PFSK-1 (cell line): Measurements from ENCODE around the gene TEAD3.

Source experiments
- POLR2AphosphoS5 ChIP-seq: IDR thresholded peaks from 2 replicates; pipeline ENCODE4 v1.6.1; 2012; ENCODE audit warnings: low read depth, mild to moderate bottlenecking, control low read depth, low read length, moderate library complexity
- SIN3A ChIP-seq: IDR thresholded peaks from 2 replicates; pipeline ENCODE4 v1.6.1; 2012; ENCODE audit warnings: mild to moderate bottlenecking, low read length, moderate library complexity, borderline replicate concordance; ENCODE audit not compliant: insufficient read depth
- TAF1 ChIP-seq: IDR thresholded peaks from 2 replicates; pipeline ENCODE4 v1.6.1; 2012; ENCODE audit warnings: low read length, control low read depth, borderline replicate concordance; ENCODE audit not compliant: insufficient read depth
- TF ChIP-seq, protein P1 (sequence below), 2 experiments: IDR thresholded peaks; 2 replicates each; pipeline versions ENCODE4 v1.6.1 to v1.8.0; 2011 to 2012; ENCODE audit warnings: low read depth in 2 of 2, low read length in 2 of 2, control low read depth in 1 of 2, inconsistent platforms in 1 of 2, mild to moderate bottlenecking in 1 of 2, moderate library complexity in 1 of 2; ENCODE audit not compliant: insufficient read depth in 1 of 2

DNA sequence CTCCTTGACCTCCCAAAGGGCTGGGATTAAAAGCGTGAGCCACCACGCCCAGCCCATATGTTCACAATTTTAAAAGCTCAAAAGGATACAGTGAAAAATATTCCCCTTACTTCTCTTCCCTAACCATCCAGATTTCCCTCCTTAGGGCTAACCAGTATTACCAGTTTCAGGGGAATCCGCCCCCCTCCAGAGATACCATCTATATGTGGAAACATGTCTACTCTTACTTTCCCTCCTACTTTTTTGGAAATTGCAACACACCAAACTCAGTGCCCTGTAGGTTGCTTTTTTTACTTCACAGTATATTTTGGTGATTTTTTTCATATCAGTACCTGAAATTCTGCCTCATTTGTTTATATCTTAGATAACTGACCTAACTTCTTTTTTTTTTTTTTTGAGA is 35.6 kb downstream of the TEAD3 start:
- no peak for TF ChIP-seq POLR2AphosphoS5
- no peak for TF ChIP-seq TAF1
- TF ChIP-seq, protein P1, sequence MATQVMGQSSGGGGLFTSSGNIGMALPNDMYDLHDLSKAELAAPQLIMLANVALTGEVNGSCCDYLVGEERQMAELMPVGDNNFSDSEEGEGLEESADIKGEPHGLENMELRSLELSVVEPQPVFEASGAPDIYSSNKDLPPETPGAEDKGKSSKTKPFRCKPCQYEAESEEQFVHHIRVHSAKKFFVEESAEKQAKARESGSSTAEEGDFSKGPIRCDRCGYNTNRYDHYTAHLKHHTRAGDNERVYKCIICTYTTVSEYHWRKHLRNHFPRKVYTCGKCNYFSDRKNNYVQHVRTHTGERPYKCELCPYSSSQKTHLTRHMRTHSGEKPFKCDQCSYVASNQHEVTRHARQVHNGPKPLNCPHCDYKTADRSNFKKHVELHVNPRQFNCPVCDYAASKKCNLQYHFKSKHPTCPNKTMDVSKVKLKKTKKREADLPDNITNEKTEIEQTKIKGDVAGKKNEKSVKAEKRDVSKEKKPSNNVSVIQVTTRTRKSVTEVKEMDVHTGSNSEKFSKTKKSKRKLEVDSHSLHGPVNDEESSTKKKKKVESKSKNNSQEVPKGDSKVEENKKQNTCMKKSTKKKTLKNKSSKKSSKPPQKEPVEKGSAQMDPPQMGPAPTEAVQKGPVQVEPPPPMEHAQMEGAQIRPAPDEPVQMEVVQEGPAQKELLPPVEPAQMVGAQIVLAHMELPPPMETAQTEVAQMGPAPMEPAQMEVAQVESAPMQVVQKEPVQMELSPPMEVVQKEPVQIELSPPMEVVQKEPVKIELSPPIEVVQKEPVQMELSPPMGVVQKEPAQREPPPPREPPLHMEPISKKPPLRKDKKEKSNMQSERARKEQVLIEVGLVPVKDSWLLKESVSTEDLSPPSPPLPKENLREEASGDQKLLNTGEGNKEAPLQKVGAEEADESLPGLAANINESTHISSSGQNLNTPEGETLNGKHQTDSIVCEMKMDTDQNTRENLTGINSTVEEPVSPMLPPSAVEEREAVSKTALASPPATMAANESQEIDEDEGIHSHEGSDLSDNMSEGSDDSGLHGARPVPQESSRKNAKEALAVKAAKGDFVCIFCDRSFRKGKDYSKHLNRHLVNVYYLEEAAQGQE (IDR thresholded peaks at IDR 0.05; ENCODE audit: insufficient read depth in 1 of 2, low read depth in 2 of 2, low read length in 2 of 2), result no peak
- TF ChIP-seq SIN3A, result no peak
